GM23248 (cell line): Measurements from ENCODE around the gene NCOA1. TPM values are rescaled to one million over a fixed set of nuclear protein-coding genes. Genes with fewer than 3 reads are reported as not detected.

Experiments used
- DNase-seq: peaks from one replicate; pipeline ENCODE4 v3.0.0-alpha.2; 2015
- H2AFZ ChIP-seq: fragments of 200-600 bp; sonication (generic); 2 replicates; pipeline ENCODE4 v1.6.1; 2016; ENCODE audit warnings: antibody characterized with exemption
- H3F3A ChIP-seq: fragments of 200-600 bp; sonication (generic); 2 replicates; pipeline ENCODE4 v1.6.1; 2016; ENCODE audit warnings: mild to moderate bottlenecking, antibody characterized with exemption, mixed run types; ENCODE audit not compliant: insufficient read depth
- H3K27ac ChIP-seq: fragments of 200-600 bp; sonication (generic); 2 replicates; pipeline ENCODE4 v1.5.1; 2016; ENCODE audit warnings: mild to moderate bottlenecking
- H3K27me3 ChIP-seq: fragments of 200-600 bp; sonication (generic); replicated peaks from 2 replicates; pipeline ENCODE4 v1.6.1; 2016; ENCODE audit warnings: mild to moderate bottlenecking; ENCODE audit not compliant: insufficient read depth
- H3K36me3 ChIP-seq: fragments of 200-600 bp; sonication (generic); 2 replicates; pipeline ENCODE4 v1.6.1; 2016; ENCODE audit warnings: low read depth, mild to moderate bottlenecking
- H3K4me1 ChIP-seq: fragments of 200-600 bp; sonication (generic); 2 replicates; pipeline ENCODE4 v1.6.1; 2016; ENCODE audit warnings: mild to moderate bottlenecking; ENCODE audit not compliant: insufficient read depth
- H3K4me2 ChIP-seq: fragments of 200-600 bp; sonication (generic); one replicate; pipeline ENCODE4 v1.6.1; 2016; ENCODE audit warnings: mild to moderate bottlenecking; ENCODE audit not compliant: unreplicated experiment
- H3K4me3 ChIP-seq: fragments of 200-600 bp; sonication (generic); 2 replicates; pipeline ENCODE4 v1.5.1; 2016; ENCODE audit warnings: mild to moderate bottlenecking
- H3K79me2 ChIP-seq: fragments of 200-600 bp; sonication (generic); 2 replicates; pipeline ENCODE4 v1.6.1; 2016; ENCODE audit warnings: mild to moderate bottlenecking; ENCODE audit not compliant: insufficient read depth
- H3K9ac ChIP-seq: fragments of 200-600 bp; sonication (generic); 2 replicates; pipeline ENCODE4 v1.6.1; 2016; ENCODE audit warnings: mild to moderate bottlenecking
- H3K9me2 ChIP-seq: fragments of 200-600 bp; sonication (generic); 2 replicates; pipeline ENCODE4 v1.6.1; 2016; ENCODE audit warnings: mixed run types, mild to moderate bottlenecking, moderate library complexity; ENCODE audit not compliant: insufficient read depth
- H3K9me3 ChIP-seq: fragments of 200-600 bp; sonication (generic); one replicate; pipeline ENCODE4 v1.6.1; 2017; ENCODE audit warnings: low read depth
- H4K20me1 ChIP-seq: fragments of 200-600 bp; sonication (generic); 2 replicates; pipeline ENCODE4 v1.6.0; 2016; ENCODE audit not compliant: insufficient read depth
- EZH2 ChIP-seq: fragments of 200-600 bp; sonication (generic); IDR thresholded peaks from 2 replicates; pipeline ENCODE4 v1.6.1; 2018; ENCODE audit warnings: antibody characterized with exemption, mild to moderate bottlenecking; ENCODE audit not compliant: insufficient read depth, poor library complexity, severe bottlenecking
- EZH2phosphoT487 ChIP-seq: fragments of 200-600 bp; sonication (generic); IDR thresholded peaks from 2 replicates; pipeline ENCODE4 v1.6.1; 2018; ENCODE audit warnings: antibody characterized with exemption, moderate library complexity, mild to moderate bottlenecking, low read depth; ENCODE audit not compliant: insufficient read depth
- WGBS, 2 experiments: methylation state at CpG; one replicate each; pipeline ENCODE4 v1.1.6; 2015 to 2017; ENCODE audit warnings: low lambda C conversion rate in 2 of 2, low coverage in 1 of 2; ENCODE audit errors: missing lambda C conversion rate in 2 of 2; 5-methylcytosine and 5-hydroxymethylcytosine counted together
- in situ Hi-C: fragments of 300-500 bp; cut with MboI; formaldehyde crosslinking; loops from 2 replicates; pipeline ENCODE4 v1.15.0; 2020
- polyA plus RNA-seq: library from polyadenylated mRNA; unstranded; fragments of >200 nt; fragmentation: Nextera tagmentation; extraction: Ambion mirVana; gene quantifications from 2 replicates; pipeline ENCODE4 v1.2.1, GENCODE V29; 2016
- total RNA-seq: library from RNA; depleted of rRNA; stranded (reverse); fragments of >200 nt; shearing (Covaris generic); gene quantifications from 2 replicates; pipeline ENCODE4 v1.2.3, GENCODE V29; 2014

NCOA1 gene
- total and polyA plus RNA-seq, 2 experiments from 2014 or later, result 2.6 to 8.0 TPM

DNA sequence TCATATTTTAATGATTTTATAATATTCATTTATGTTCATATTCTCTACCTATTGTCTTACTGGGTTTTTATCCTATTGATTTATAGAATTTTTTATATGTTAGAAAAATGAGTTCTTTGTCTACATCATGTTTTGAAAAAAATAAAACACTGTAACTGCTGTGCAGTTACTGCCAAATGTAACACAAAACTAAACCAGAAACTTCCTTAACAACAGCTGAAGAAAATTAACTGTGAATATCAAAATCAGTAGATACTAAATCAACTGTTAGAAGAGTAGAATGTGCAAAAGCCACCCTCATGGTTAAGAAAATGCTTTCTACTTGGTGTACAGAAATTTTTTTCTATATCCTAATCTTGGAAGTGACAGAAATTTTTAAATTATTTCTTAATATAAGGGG is 232.6 kb downstream of the NCOA1 start:
- H3K27ac ChIP-seq, result no peak overlapping the region
- no peaks in the 10 kb centered on the region for H4K20me1 ChIP-seq
- H3K27me3 ChIP-seq, result no peaks in the 10 kb centered on the region
- peaks cover 3% of the 10 kb centered on the region; the same call in 1 of the 2 replicates for H3K36me3 ChIP-seq
- no peak for TF ChIP-seq EZH2phosphoT487
- no peak for TF ChIP-seq EZH2
- peaks cover 9% of the 10 kb centered on the region; the same call in 1 of the 2 replicates for H3F3A ChIP-seq
- H3K9ac ChIP-seq, result no peak overlapping the region
- no peak overlapping the region for H3K4me3 ChIP-seq
- H3K79me2 ChIP-seq, result no peaks in the 10 kb centered on the region
- no peak overlapping the region for H2AFZ ChIP-seq
- H3K9me3 ChIP-seq, result no peaks in the 10 kb centered on the region
- in situ Hi-C loops, result no loop called here
- no peaks in the 10 kb centered on the region for H3K9me2 ChIP-seq
- peaks cover 19% of the 10 kb centered on the region for H3K4me1 ChIP-seq
- no peak for DNase-seq
- H3K4me2 ChIP-seq, result peak overlapping the region; percentile 12

DNA sequence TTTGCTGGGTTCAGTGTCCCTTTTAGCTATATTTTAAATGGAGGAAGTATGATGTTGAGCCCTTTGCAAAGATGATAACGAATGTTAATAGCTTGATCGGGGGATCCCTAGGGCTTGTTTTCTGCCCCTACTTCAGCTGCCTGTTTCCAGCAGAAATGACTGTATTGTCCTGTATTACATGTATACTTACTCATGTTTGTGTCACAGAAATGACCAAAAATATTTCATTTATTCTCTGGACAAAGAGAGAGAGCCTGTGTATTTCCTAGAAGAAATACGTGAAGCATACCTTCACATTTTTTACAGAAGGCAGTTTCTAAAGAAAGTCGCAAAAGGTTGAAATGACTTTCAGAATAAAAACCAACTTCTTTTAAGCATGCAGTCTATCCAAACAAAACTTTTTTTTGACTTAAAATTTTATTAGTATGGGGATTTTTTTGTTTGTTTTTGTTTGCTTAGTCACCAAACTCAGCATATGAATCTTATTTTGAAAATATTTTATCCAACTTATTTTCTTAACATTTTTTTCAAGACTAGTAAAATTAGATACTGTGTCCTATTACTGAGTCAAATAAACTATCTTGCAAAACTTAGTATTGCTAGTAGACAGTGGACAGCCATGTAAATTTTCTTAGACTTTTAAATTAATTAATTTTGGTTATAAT is 233.2 kb downstream of the NCOA1 start:
- no peak overlapping the region for H3K27ac ChIP-seq

DNA sequence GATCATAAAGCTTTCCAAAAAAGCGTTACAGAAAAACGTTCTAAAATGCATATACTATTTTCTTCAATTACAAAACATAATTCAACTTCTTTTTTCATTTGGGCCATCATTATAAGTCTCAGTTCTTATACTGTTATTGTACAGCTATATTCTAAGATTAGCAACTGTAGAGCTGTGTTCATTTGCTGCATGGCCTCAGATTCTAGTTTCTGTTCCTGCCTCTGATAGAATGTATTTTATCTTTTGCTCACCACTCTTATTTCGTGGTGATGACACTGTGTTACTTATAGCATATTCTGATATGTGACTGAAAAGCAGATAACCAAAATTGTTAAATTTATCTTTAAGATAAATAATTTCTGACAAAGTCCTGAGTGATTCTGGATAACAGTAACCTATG is 234.9 kb downstream of the NCOA1 start:
- no peak for TF ChIP-seq EZH2
- TF ChIP-seq EZH2phosphoT487, result no peak
- Histone ChIP-seq H3K4me3 (no peak overlapping the region), H4K20me1 (no peaks in the 10 kb centered on the region), H3K27me3 (no peaks in the 10 kb centered on the region), H3K9me3 (no peaks in the 10 kb centered on the region), H3K9me2 (no peaks in the 10 kb centered on the region), H3K79me2 (no peaks in the 10 kb centered on the region), H2AFZ (no peak overlapping the region), H3K4me1 (peaks cover 19% of the 10 kb centered on the region), H3K27ac (no peak overlapping the region), H3K4me2 (no peak overlapping the region), H3K36me3 (peaks cover 5% of the 10 kb centered on the region; the same call in 1 of the 2 replicates), H3F3A (peaks cover 3% of the 10 kb centered on the region; the same call in 1 of the 2 replicates), H3K9ac (no peak overlapping the region)
- in situ Hi-C loops, result no loop called here
- no peak for DNase-seq
- 84 to 87% methylated on average over 3 of the region's 3 CpGs for WGBS, 2 experiments

More for the DNA sequence above, 233.2 kb downstream of the NCOA1 start:
- Histone ChIP-seq H3K27me3 (no peaks in the 10 kb centered on the region), H3K9me2 (no peaks in the 10 kb centered on the region), H3K4me3 (no peak overlapping the region), H4K20me1 (no peaks in the 10 kb centered on the region), H3K4me1 (peaks cover 19% of the 10 kb centered on the region), H3K9ac (no peak overlapping the region), H3F3A (peaks cover 9% of the 10 kb centered on the region; the same call in 1 of the 2 replicates), H3K79me2 (no peaks in the 10 kb centered on the region), H3K9me3 (no peaks in the 10 kb centered on the region), H3K4me2 (peak overlapping the region; percentile 12), H2AFZ (no peak overlapping the region), H3K36me3 (peaks cover 5% of the 10 kb centered on the region; the same call in 1 of the 2 replicates)
- peak; percentile 45 for DNase-seq
- in situ Hi-C loops, result no loop called here
- TF ChIP-seq EZH2, result no peak
- TF ChIP-seq EZH2phosphoT487, result no peak
- WGBS, 2 experiments, result 9 to 11% methylated on average over 4 of the region's 4 CpGs

DNA sequence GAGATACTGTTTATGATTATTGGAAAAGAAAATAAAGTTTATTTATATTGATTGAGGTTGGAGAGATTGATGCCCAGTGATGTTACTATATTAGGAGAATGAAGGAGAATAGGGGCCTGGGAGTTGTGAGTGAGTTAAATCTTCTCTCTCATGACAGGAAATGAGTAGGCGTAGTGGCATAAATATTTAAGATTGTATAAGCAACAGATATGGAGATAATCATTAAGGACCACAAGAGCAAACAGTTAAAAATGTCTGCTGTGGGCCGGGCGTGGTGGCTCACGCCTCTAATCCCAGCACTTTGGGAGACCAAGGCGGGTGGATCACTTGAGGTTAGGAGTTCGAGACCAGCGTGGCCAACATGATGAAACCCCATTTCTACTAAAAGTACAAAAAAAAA is 239.4 kb downstream of the NCOA1 start:
- no peaks in the 10 kb centered on the region for H3F3A ChIP-seq
- H3K4me1 ChIP-seq, result 0 out of 2 replicates have a peak, but pooled peaks cover 6% of the 10 kb centered on the region
- H3K4me2 ChIP-seq, result no peak overlapping the region
- in situ Hi-C loops, result no loop called here
- no peak overlapping the region for H3K9ac ChIP-seq
- no peaks in the 10 kb centered on the region for H3K9me2 ChIP-seq
- H3K27ac ChIP-seq, result no peak overlapping the region
- no peaks in the 10 kb centered on the region for H4K20me1 ChIP-seq
- H3K27me3 ChIP-seq, result no peaks in the 10 kb centered on the region
- TF ChIP-seq EZH2phosphoT487 (no peak), EZH2 (no peak)
- DNase-seq, result no peak
- 95% methylated on average over 6 to 7 of the region's 7 CpGs for WGBS, 2 experiments
- H3K9me3 ChIP-seq, result no peaks in the 10 kb centered on the region
- no peak overlapping the region for H3K4me3 ChIP-seq
- no peak overlapping the region for H2AFZ ChIP-seq
- H3K79me2 ChIP-seq, result no peaks in the 10 kb centered on the region
- peaks cover 5% of the 10 kb centered on the region; the same call in 1 of the 2 replicates for H3K36me3 ChIP-seq
